WTC11 (cell line): ENCODE data around the gene NPAS2.

Experiments used
- CREM ChIP-seq: sonication (generic); formaldehyde crosslinking; IDR thresholded peaks from 2 replicates; pipeline ENCODE4 v1.8.1; 2022; ENCODE audit warnings: mild to moderate bottlenecking, missing genetic modification reagents, moderate library complexity
- TF ChIP-seq, protein P1 (sequence below): sonication (generic); formaldehyde crosslinking; IDR thresholded peaks from 2 replicates; pipeline ENCODE4 v1.8.1; 2022; ENCODE audit warnings: low read depth, mild to moderate bottlenecking, moderate library complexity, missing genetic modification reagents, borderline replicate concordance

DNA sequence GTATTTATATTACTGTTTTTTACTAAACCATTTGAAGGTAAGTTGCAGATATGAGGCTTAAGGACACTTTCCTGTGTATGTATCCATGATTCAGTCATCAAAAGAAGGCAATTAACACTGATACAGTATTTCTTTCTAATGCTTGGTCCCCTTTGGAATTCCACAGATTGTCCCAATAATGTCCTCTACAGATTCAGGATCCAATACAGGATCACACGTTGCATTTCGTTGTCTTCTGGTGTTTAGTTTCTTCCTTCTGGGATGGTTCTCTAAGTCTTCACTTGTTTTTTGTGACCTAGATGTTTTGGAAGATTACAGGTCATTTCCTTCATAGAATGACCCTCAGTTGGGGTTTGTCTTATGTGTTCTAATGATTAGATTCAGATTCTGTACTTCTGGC, 40.0 kb downstream of the NPAS2 start:
- no peak for TF ChIP-seq CREM (CRISPR knock-in tag)
- TF ChIP-seq, protein P1, sequence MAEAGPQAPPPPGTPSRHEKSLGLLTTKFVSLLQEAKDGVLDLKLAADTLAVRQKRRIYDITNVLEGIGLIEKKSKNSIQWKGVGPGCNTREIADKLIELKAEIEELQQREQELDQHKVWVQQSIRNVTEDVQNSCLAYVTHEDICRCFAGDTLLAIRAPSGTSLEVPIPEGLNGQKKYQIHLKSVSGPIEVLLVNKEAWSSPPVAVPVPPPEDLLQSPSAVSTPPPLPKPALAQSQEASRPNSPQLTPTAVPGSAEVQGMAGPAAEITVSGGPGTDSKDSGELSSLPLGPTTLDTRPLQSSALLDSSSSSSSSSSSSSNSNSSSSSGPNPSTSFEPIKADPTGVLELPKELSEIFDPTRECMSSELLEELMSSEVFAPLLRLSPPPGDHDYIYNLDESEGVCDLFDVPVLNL, result no peak
